Endothelial cell of umbilical vein (primary cell): ENCODE data around the gene CXCR6. TPM values are rescaled to one million over a fixed set of nuclear protein-coding genes. Genes with fewer than 3 reads are reported as not detected.

ENCODE experiments used
- BruUV-seq: library from RNA; stranded (reverse); fragments of 400-500 nt; replicated peaks from 2 replicates; lab custom pipeline; 2021; lab: Mats Ljungman, UMichigan
- CTCF ChIA-PET: fragments of 300-600, 350-600 bp; sonication (Branson Sonifier 250); formaldehyde crosslinking; loops from one replicate; lab custom pipeline; 2021; ENCODE audit warnings: antibody characterized with exemption, inconsistent platforms; lab: Charles Lee
- POLR2A ChIA-PET: fragments of 300-600, 350-600 bp; sonication (Branson Sonifier 250); formaldehyde crosslinking; loops from one replicate; lab custom pipeline; 2021; ENCODE audit warnings: antibody characterized with exemption, inconsistent platforms; lab: Charles Lee
- DNase-seq: peaks from one replicate; pipeline ENCODE4 v3.0.0-alpha.2; 2011; ENCODE audit warnings: low read depth, low spot score
- FAIRE-seq: peaks from 2 replicates; lab custom pipeline; 2011; peaks lifted over from hg19 to GRCh38; lab: Jason Lieb, UNC
- H2AFZ ChIP-seq: 2 replicates; pipeline ENCODE4 v1.6.0; 2012; ENCODE audit warnings: low read depth, low read length, control low read depth, inconsistent platforms
- H3K27ac ChIP-seq: 2 replicates; pipeline ENCODE4 v1.5.1; 2011; ENCODE audit warnings: low read depth, mild to moderate bottlenecking, control low read depth, low read length, moderate library complexity; ENCODE audit not compliant: insufficient read depth
- H3K27me3 ChIP-seq, 2 experiments: 2 replicates each; pipeline versions ENCODE4 v1.6.0 to v1.6.1; 2011; ENCODE audit warnings: low read length in 2 of 2, mixed read lengths in 1 of 2; ENCODE audit not compliant: control insufficient read depth in 2 of 2, insufficient read depth in 2 of 2
- H3K36me3 ChIP-seq, 2 experiments: 2 replicates in 1 of 2; 3 replicates in 1 of 2; pipeline ENCODE4 v1.5.1; 2011; ENCODE audit warnings: low read length in 2 of 2, mild to moderate bottlenecking in 1 of 2, moderate library complexity in 1 of 2; ENCODE audit not compliant: control insufficient read depth in 2 of 2, insufficient read depth in 2 of 2; ENCODE audit errors: extremely low read depth in 1 of 2
- H3K4me1 ChIP-seq: 3 replicates; pipeline ENCODE4 v1.5.1; 2011; ENCODE audit warnings: mild to moderate bottlenecking, low read length; ENCODE audit not compliant: control insufficient read depth, insufficient read depth; ENCODE audit errors: extremely low read depth
- H3K4me2 ChIP-seq: 2 replicates; pipeline ENCODE4 v1.6.1; 2011; ENCODE audit warnings: low read length, control low read depth, mixed read lengths; ENCODE audit not compliant: insufficient read depth
- H3K4me3 ChIP-seq, 3 experiments: fragments of 200-600 bp in 1 of 3; sonication (generic), shearing (Covaris generic) in 1 of 3; replicated peaks in 1 of 3; 2 replicates each; pipeline ENCODE4 v1.5.1; 2011 to 2016; ENCODE audit warnings: control low read depth in 3 of 3, low read length in 3 of 3, mild to moderate bottlenecking in 2 of 3, inconsistent platforms in 1 of 3, low read depth in 1 of 3, moderate library complexity in 1 of 3; ENCODE audit not compliant: insufficient read depth in 1 of 3
- H3K79me2 ChIP-seq: 2 replicates; pipeline ENCODE4 v1.6.0; 2012; ENCODE audit warnings: low read length, inconsistent platforms; ENCODE audit not compliant: control insufficient read depth, insufficient read depth
- H3K9ac ChIP-seq: replicated peaks from 2 replicates; pipeline ENCODE3; 2011; ENCODE audit warnings: low read length, control low read depth; ENCODE audit not compliant: insufficient read depth; ENCODE audit errors: extremely low read depth
- H3K9me1 ChIP-seq: replicated peaks from 3 replicates; pipeline ENCODE4 v1.6.0; 2011; ENCODE audit warnings: mild to moderate bottlenecking, low read length; ENCODE audit not compliant: control insufficient read depth, insufficient read depth; ENCODE audit errors: extremely low read depth
- H3K9me3 ChIP-seq: replicated peaks from 2 replicates; pipeline ENCODE4 v1.5.1; 2012; ENCODE audit warnings: low read length, inconsistent platforms; ENCODE audit not compliant: control insufficient read depth, insufficient read depth
- H4K20me1 ChIP-seq: replicated peaks from 2 replicates; pipeline ENCODE3; 2011; ENCODE audit warnings: mild to moderate bottlenecking, low read length; ENCODE audit not compliant: control insufficient read depth, insufficient read depth; ENCODE audit errors: extremely low read depth
- FOS ChIP-seq: IDR thresholded peaks from 2 replicates; pipeline ENCODE4 v1.6.1; 2011; ENCODE audit warnings: mild to moderate bottlenecking, low read length, moderate library complexity, borderline replicate concordance; ENCODE audit not compliant: insufficient read depth
- GATA2 ChIP-seq: IDR thresholded peaks from 2 replicates; pipeline ENCODE4 v1.7.0; 2011; ENCODE audit warnings: low read depth, mild to moderate bottlenecking, moderate library complexity, mixed read lengths, low read length; ENCODE audit not compliant: insufficient read length, insufficient read depth
- JUN ChIP-seq: IDR thresholded peaks from 2 replicates; pipeline ENCODE4 v1.6.1; 2011; ENCODE audit warnings: borderline replicate concordance, low read depth; ENCODE audit not compliant: insufficient read length, insufficient read depth
- MAX ChIP-seq: IDR thresholded peaks from 2 replicates; pipeline ENCODE4 v1.6.1; 2011; ENCODE audit not compliant: insufficient read depth, insufficient read length
- MYC ChIP-seq: IDR thresholded peaks from one replicate; pipeline ENCODE4 v1.6.1; 2011; ENCODE audit warnings: mild to moderate bottlenecking, low read depth, low read length
- POLR2A ChIP-seq: IDR thresholded peaks from 2 replicates; pipeline ENCODE4 v1.6.1; 2012; ENCODE audit warnings: low read depth, mild to moderate bottlenecking, control low read depth, low read length
- POLR2AphosphoS5 ChIP-seq: IDR thresholded peaks from 2 replicates; pipeline ENCODE4 v1.6.1; 2012; ENCODE audit warnings: low read depth, mild to moderate bottlenecking, control low read depth, low read length, moderate library complexity; ENCODE audit not compliant: insufficient read depth
- dilution Hi-C: fragments of 300-500 bp; cut with MboI; formaldehyde crosslinking; loops from one replicate; pipeline ENCODE4 v1.15.0; 2019; ENCODE audit warnings: low sequenced_read_pairs; ENCODE audit not compliant: extremely low pct_ligation_motif_present
- intact Hi-C: fragments of 100-400 bp; cut with micrococcal nuclease; formaldehyde crosslinking; loops from one replicate; pipeline ENCODE4 v1.10.0; 2022
- polyA plus RNA-seq, 4 experiments: library from polyadenylated mRNA; depleted of rRNA in 3 of 4; stranded (reverse) in 3 of 4; unstranded in 1 of 4; fragments of >200 nt; gene quantifications; 2 replicates each; pipeline versions ENCODE4 v1.2.1 to v1.2.3, GENCODE V29; 2011 to 2012; ENCODE audit warnings: missing spikeins in 1 of 4
- total RNA-seq: library from RNA; stranded (reverse); gene quantifications from 2 replicates; pipeline ENCODE4 v1.2.3, GENCODE V29; 2021
- TF ChIP-seq, protein P1 (sequence below), 2 donors: IDR thresholded peaks; 1 replicate in 1 of 2; 2 replicates in 1 of 2; pipeline ENCODE4 v1.5.1; 2011; ENCODE audit warnings: low read length in 2 of 2, mild to moderate bottlenecking in 2 of 2, moderate library complexity in 2 of 2, control low read depth in 1 of 2, inconsistent platforms in 1 of 2, low read depth in 1 of 2; ENCODE audit not compliant: insufficient read depth in 1 of 2; ENCODE audit errors: extremely low read depth in 1 of 2

Gene CXCR6
- total and polyA plus RNA-seq, 2 donors (not counting 3 experiments of a cell fraction or from before 2014, with no cell fraction given), result not detected

DNA sequence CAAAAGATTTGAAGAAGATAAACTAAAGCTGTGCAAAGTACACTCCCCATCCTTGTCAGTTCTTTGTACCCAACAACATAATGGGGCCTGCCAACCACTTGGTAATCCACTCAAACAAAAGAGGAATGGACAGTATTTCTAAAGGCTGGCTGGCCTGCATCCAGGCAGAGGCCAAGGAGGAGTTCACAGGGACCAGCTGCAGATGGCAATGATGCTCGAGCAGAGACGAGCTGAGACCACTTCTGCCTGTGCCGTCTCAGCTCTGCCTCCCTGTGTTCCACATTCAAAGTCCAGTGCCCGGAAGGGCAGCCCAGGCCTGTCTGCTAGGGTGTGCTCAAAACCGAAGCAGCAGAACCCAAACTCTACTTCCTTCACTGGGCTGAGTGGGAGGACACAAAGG lies 14.3 kb downstream of the CXCR6 start:
- Histone ChIP-seq H3K4me1 (no peaks in the 10 kb centered on the region), H3K4me2 (no peak overlapping the region), H3K4me3 (no peak overlapping the region), H3K27me3 (no peaks in the 10 kb centered on the region), H4K20me1 (no peaks in the 10 kb centered on the region), H3K36me3 (peaks cover 25 to 54% of the 10 kb centered on the region in 2 experiments), H2AFZ (no peak overlapping the region), H3K27ac (no peak overlapping the region), H3K9me3 (no peaks in the 10 kb centered on the region), H3K79me2 (no peaks in the 10 kb centered on the region), H3K9ac (no peak overlapping the region), H3K9me1 (no peaks in the 10 kb centered on the region)
- intact Hi-C loops (no loop called here), dilution Hi-C loops (no loop called here)
- ChIA-PET CTCF (interaction anchor here (1.0 kb wide), 1 partner anchor 19 kb away, joined by 9 read pairs; no protein-coding TSS in a partner anchor), POLR2A (no interaction called here)
- TF ChIP-seq JUN (no peak), MYC (no peak), POLR2A (no peak), POLR2AphosphoS5 (no peak), GATA2 (no peak), FOS (no peak), MAX (no peak)
- TF ChIP-seq, protein P1, sequence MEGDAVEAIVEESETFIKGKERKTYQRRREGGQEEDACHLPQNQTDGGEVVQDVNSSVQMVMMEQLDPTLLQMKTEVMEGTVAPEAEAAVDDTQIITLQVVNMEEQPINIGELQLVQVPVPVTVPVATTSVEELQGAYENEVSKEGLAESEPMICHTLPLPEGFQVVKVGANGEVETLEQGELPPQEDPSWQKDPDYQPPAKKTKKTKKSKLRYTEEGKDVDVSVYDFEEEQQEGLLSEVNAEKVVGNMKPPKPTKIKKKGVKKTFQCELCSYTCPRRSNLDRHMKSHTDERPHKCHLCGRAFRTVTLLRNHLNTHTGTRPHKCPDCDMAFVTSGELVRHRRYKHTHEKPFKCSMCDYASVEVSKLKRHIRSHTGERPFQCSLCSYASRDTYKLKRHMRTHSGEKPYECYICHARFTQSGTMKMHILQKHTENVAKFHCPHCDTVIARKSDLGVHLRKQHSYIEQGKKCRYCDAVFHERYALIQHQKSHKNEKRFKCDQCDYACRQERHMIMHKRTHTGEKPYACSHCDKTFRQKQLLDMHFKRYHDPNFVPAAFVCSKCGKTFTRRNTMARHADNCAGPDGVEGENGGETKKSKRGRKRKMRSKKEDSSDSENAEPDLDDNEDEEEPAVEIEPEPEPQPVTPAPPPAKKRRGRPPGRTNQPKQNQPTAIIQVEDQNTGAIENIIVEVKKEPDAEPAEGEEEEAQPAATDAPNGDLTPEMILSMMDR (IDR thresholded peaks at IDR 0.05; ENCODE audit: extremely low read depth in 1 of 2, insufficient read depth in 1 of 2, low read depth in 1 of 2, low read length in 2 of 2), result no peak
- DNase-seq, result no peak
- FAIRE-seq, result no peak
- no TSS peak for BruUV-seq
